Femur (tissue), 1 donor: Measurements from ENCODE around the gene RAB29.
A peak's percentile ranks its signal among the peaks of the same experiment; 100 is the strongest.

Experiments used
- DNase-seq: peaks from one replicate; pipeline ENCODE4 v3.0.0-alpha.2; 2017

RAB29 gene

DNA sequence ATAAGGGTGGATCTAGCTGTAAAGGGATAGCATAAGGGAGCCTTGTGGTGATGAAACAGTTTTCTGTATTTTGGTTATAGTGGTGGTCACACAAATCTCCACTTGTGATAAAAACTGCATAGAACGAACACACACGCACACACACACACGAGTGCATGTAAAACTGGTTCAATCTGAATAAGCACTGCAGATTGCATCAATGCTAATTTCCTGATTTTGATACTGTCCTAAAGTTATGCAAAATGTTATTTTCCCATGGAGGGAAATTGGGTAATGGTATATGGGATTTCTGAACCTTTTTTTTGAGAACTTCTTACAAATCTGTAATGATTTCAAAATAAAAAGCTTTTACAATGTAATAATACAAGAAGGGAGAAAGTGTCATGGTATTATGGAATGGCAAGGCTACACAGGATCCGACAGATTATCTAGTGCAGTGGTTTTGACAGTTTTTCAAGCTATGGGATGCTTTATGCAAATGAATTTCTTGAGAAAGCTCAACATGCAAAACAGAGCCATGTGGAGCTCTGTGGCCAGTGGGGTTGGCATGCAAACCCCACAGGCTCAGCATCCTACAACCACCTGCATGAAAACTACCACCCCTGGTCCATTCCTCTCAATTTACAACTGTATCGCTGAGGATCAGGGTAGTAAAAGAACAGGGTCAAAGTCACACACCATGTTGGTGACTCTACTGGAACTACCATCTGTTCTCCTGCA is 18.9 kb upstream of the RAB29 start:
- no peak for DNase-seq

DNA sequence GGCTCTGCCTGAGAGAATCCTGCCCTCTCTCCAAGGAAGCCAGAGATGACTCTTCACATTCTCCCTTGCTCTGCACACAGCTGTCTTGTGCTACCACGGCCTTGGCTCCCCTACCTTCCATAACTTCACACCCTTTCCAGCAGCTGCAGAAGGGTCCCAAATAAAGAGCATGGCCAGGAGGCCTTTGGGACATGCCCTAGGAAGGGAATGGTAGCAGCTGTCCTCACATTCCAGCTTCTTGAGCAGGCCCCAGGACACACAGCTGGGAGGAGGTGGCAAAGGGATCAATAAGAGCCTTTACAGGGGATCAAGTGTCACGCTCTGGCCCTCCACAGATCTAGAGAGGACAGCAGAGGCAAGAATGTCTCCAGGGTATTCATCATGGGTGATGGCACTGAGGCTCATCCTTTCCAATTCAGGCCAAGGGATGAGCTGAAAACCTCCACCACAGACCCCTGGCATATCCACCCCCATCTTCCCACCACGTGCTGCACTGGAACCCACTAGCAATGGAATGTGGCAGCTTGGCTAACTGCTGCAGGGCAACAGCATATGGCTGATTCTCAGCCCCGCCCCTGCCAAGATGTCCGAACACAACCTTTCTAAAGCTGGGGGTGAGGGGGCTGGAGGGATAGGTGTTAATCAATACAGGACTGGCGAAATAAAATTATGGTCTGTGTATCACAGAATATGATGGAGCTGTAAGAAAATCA is 17.8 kb upstream of the RAB29 start:
- no peak for DNase-seq

DNA sequence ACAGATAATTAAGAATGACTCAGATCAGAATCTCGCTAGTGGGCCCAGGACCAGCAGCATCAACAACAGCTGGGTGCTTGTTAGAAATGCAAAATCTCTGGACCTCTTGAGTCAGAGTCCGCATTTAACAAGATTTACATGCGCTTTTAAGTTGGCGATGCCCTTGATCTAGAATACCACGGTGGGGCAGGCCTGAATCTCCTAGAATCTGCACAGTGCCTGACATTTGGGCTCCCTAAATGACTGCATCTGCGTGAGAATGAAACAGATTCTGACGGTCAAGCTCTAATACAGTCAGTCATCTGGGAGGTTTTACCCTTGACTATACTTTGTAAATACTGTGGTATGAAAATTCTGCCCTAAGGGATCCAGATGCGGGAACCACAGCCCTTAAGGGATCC is 17.2 kb upstream of the RAB29 start:
- no peak for DNase-seq

DNA sequence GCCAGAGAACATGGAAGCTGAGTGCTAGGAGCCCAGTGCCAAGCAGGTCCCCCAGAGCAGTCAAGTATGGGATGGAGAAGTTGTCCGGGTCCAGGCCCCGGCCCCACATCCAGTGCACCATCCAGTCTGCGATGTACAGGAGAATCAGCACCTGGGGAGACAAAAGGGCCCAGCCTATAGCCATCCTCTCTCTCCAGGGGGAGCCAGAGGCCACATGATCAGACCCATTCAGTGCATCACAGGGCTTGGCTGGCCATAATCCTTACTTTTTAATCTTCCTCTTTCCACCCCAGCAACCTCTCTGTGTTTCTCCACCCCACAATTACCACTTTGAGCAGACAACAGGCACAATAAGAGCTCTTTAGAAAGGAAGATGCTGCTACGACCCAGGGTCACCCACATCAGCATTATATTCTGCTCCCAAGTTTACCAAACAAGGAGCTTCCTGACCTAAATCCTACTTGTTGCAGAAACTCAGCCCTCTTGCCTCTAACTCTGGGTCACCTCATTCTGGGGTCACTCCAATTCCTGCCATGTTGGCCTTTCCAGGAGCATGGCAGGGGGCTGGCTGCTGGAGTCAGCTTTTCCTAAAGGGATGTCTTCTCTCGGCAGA is 16.4 kb upstream of the RAB29 start:
- DNase-seq: peak; percentile 73

DNA sequence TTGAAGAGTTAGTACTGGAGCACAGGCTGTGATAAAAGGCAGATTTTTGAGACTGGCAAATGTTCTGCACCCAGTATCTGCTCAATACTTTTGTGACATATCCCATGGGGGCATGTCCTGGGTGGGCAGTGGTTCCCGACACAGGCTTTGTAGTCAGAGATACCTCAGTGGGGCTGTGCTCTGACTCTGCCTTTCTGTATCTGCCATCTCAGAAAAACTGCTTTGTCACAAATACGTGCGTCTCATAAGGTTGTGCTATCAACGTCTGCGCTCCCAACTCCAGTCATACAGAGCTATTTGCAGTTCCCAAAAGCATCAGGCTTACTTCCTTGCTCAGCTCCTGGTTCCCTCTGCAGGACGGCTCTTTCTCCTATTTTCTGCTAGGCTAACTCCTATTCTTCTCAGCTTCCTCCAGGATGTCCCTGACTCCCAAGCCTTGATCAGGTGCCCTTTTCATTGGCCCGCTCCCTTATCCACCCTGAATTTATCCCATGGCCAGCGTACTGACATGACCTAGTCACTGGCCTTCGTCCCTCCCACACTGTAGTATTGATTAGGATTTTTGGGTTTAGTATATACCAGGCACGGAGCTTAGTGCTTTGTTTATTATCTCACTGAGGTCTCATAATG is 12.1 kb upstream of the RAB29 start:
- DNase-seq: no peak

DNA sequence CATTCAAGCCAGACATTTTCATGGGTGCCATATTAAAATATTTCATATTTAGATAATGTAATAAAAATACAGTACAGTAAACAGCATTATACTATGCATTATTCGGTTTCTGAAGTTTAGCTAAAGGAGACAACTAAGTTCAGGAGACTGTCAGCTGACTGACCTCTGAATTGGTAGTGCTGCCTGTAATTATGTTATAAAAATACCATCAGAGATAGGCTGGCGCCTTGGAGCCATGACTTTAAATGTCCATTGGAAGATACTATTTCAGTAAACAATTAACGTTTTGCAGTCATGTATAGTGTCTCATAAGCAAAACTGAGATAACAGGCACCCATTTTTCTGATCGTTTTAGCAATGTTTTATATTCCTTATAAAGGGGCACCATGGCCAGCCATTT is 11.3 kb upstream of the RAB29 start:
- no peak for DNase-seq

DNA sequence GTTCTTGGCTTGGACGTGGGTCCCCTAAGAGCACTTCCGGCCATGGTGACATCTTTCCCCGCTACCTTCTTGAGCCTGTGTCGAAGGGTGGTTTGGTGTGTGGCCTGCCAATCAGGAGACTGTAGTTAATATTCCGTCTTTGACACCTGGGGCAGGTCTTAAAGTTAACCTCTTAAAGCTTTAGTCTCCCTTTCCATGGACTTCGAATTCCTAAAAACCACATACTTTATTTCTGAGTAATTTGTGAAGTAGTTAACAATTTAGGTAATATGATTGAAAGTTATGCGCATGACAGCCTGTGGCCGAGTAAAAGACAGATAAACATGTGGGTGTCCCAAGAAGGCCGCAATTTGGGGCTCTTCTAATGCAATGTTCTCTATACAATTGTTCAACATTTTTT is 10.2 kb upstream of the RAB29 start:
- no peak for DNase-seq

DNA sequence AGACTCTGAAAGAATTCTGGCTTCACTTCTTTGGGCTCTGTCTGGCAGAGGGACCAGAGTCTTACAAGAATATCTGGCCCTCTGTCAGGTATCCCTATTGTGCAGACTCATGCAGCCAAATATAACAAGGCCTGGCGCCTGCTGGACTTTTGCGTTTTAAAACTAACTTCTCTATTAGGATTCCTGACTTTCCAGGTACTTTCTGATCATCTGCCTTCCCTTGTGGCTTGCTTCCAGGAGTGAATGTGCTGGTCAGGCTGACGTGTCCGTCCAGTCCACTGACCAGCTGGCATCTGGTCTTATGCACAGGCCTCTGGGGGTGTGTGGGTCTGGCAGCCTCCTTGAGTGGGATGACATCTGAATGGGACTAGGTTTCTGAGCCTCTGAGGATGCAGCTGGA is 8.6 kb upstream of the RAB29 start:
- DNase-seq: no peak

DNA sequence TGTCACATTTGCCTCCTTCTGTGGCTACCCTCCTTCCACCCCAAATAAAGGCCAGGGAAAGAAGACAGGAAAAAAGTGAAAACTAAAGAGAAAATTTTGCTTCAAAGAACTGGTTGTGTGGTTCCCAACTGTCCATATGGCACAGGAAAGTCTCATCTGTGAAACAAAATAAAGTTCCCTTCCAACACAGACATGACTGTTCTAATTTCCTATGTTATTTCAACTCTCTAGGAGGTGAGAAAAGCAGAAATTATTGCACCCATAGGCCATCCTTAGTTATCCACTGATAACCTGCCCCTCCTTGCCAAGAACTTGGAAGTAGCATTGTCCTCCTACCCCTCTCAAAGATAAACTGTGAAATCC is 8.1 kb upstream of the RAB29 start:
- DNase-seq: no peak

DNA sequence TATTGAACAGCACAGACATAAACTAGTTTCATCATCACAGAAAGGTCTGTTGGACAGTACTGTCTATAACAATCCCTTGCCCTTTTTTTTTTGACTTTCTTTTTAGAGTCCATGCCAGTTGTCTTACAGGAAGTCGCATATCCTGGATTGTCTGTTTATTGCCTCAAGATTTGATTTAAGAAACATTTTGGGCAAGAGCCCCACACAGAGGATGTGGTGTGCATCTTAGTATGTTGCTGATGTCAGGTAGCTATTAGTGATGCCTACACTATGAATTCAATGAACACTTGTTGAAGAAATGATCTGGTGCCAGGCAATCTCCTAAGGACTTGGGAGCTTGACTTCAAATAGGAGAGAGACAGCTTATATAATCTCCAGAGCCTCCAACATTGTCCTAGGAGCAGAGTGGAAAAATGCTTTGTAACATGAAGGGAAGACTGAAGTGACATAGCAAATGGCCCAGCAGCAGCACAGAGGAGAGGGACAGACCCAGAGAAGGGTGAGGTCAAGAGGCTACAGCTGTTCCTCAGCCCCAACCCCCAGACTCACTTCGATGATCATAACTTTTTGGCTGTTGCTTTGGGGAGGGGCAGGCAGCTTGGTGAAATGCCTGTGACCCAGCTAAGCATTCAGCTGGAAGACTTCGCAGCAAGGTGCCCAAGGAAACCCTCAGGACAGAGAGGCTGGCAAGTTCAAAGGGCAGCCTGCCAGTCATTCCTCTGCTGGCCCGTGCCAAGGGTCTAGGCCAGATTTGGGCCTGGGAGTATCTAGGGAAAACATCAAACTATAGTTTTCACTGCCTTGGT is 7.5 kb upstream of the RAB29 start:
- no peak for DNase-seq

DNA sequence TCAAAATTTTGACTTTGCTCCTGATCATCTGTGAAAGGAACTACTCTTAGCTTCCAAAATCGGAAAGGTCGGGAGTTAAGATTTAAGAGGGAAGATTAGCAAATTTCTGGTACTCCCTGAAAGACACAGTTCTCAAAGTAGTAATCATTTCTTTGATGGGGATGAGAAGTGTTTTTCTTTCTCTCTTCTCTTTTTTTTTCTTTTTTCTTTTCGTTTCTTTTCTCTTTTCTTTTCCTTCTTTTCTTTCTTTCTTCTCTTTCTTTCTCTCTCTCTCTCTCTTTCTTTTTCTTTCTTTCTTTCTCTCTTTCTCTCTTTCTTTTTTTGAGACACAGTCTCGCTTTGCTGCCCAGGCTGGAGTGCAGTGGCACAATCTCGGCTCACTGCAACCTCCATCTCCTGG is 5.1 kb upstream of the RAB29 start:
- no peak for DNase-seq

DNA sequence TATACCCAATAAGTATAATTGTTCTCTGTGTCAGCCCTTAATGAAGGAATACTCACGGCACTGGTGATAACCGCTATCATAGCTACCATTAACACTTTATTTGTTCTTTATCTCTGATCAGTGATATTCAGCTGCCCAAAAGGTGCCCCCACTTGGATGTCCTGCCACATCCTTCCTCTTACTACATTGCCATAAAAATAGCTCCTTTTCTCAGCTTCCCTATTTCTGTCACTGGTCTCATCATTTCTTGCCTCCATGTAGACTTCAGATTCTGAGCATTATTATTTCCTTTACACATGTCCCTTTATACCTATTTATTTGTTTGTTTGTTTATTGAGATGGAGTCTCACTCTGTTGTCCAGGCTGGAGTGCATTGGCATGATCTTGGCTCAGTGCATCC is 2.7 kb upstream of the RAB29 start:
- DNase-seq: no peak

DNA sequence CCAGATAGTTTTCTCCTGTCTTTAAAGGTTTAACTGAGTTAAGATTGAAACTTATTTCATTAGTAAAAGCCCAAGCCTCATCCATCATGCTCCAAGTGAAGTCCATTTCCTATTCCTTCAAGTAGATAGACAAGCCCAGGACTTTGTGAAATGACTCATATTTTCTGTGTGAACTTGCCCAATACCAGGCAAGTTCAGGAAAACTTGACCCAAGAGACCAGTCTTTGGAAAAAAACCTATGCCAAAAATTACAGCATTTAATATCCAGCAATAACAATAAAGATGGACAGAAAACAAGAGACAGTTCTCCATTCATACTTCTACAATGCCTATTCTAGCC is 405 bp upstream of the RAB29 start:
- DNase-seq: no peak

DNA sequence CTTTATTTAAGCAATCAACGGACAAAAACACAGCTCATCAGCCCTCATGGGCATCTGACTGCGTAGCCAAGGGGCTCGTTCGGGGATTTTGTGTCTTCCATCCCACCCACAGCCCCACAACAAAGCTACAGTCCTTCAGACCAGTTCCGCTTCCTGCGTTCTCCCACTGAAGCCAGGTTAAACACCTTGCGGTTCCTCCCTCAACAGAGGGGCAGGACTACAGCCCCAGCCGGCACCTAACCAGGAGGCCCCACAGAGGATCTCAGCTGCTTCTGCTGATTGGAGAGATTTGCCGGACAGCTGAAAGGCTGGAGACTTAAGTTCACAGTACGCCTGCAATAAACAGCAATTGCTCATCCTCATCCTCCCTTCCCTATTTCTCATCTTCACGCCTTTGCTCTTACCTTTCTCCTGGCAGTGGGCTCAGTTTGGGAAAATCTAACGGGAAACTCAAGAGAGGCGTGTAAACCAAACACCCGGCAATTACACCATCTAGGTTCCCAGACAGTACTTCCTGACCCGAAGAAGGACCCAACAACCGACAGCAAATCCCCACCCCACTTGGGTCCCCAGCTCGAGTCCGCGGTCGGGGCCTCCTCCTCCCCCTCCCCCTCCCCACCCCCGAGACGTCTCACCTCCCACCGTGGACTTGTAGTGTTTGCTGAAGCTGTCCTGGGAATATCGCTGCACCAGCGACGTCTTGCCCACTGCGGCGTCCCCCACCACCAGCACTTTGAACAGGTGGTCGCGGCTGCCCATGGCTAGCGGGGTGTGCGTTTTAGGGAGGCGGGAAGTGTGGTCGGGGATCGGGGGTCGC is 876 bp downstream of the RAB29 start:
- DNase-seq: peak; percentile 41

DNA sequence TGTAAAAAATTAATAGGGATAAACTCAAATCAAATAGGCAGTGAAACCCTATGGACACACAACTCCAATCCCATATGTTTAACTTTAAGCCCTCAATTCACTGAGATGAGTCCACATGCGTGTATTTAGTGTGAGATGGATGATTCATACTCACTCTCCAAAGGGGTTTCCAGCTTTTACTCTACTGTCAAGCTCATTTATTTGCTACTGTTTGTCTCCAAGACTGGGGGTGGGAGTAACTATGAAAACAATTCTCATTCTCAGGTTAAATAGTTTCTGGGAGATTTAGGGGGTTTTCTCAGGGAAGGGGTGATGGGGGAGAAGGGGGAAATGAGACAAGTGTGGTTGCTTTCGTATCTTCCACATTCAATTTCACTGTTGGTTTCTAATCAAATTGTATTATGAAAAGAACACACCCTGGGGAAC is 2.7 kb downstream of the RAB29 start:
- DNase-seq: no peak

DNA sequence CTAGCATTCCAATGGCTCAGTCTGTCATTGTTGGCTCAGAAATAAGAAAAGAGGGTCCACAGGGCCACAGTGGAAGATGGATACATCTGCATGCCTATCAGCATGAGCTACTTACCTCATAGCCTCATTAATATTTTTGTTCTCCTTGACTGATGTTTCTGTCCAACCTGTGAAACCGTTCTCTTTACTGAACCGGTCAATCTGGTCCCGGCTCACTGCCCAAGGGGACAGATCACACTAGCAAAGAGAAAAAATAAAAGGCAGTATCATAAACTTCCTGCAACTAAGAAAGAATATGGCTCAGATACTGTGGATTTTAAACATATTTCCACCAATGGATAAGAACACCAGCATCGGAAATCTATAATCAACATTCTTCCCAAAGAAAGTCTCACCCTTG is 4.7 kb downstream of the RAB29 start:
- no peak for DNase-seq

DNA sequence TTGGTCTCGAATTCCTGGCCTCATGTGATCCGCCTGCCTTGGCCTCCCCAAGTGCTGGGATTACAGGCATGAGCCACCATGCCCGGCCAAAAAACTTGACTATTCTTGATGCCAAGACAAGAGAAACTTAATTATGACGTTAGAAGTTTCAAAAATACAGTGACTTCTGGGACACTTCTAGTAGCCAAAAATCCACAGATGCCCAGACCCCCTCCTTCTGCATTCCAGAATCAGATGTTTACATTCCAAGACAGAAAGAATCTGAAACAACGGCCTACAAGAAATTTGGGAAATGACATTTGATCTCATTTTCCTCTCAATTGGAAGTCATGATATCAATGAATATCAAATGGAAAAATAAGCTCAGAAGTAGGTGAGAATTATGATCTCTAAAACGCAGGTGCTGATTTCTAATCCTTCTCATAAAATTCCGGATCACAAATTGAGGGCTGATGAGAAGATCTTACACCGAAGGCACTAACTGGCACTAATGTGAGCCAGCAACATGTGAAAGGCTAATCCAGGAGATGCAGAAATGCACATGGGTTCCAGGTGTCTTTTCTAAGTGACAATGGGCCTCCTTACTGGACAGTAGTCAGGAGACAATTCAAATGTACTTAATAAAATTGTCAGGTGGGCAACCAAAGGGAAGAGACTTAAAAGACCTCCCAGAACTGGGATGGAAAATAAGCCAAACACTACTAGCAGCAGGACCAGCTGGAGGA is 5.5 kb downstream of the RAB29 start:
- no peak for DNase-seq

DNA sequence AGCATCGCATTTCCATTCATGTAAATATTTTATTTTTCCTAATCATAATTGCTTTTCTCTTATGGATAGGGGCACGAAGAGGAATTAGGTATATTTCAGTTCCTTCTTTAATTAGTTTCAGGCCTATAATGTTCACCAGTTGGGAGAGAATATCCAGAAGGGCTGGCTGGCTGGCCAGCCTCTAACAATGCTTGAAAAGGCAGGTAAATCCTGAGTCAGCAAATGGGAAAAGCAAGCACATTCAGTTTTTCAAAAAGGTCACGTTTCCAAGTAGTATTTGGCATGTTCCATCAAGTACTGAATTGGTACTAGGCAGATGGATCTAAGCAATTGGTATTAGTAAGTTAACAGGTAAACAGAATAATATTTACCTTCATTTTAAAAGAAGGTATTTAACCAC is 8.0 kb downstream of the RAB29 start:
- no peak for DNase-seq

DNA sequence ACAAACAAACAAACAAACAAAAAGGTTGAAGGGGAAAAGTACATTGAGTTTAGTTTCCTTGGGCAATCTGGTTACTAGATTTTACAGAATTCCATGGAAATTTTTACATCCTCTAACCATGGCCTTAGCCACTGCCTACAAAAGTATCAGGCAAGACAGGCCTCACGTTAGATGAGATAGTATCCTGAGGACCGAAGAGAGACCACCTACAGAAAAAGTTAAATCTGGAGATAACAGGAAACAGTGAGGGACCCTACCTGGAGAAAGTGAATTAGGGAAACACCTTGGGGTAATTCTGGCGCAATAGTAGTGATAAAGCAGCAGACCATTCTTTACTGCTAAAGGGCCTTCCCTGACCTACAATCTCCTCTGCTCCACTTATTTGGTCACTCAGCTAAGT is 8.7 kb downstream of the RAB29 start:
- no peak for DNase-seq

DNA sequence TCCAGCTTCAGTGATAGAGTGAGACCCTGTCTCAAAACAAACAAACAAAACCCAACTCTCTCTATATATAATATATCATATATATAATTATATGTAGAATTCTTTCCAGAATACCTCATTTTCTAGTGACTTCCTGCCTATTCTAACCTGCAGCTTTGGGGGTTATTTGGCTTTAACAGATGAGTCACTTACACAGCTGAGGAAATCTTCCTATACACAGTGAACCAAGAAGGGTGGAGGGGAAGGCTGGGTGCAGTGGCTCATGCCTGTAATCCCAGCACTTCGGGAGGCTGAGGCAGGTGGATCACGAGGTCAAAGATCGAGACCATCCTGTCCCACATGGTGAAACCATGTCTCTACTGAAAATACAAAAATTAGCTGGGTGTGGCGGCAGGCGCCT is 9.2 kb downstream of the RAB29 start:
- no peak for DNase-seq

DNA sequence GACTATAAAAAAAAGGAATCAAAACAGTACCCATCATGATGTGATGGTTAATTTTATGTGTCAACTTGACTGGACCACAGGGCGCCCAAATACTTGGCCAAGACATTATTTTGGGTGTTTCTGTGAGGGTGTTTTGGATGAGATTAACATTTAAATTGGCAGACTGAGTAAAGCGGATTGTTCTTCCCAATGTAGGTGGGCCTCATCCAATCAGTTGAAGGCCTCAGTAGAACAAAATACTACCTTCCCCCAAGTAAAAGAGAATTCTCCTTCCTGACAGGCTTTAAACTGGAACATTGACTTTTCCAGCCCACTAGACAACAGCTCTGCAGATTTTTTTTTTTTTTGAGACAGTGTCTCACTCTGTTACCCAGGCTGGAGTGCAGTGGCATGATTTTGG is 10.7 kb downstream of the RAB29 start:
- DNase-seq: no peak

DNA sequence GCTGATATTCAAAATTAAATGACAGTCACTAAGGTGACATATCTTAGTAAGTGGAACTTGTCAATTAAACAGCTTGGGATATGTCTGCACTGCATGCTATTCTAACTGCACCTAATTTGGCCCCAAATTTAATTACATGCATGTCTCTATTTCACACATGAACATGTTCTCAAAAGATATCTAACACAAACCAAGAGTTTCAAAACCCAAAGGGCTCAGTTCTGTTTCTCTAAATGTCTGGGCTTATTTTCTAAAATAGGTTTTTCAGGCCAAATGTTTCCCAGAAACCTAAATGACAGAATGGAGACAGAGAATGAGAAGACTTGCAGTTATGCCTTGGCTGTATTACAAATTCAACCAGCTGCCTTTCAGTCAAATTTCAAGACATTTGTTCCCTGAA is 11.3 kb downstream of the RAB29 start:
- no peak for DNase-seq
